Fibroblast of gingiva (primary cell): Measurements from ENCODE around the gene DYRK3.
A peak's percentile ranks its signal among the peaks of the same experiment; 100 is the strongest.
"Not testable (repeated sequence)": the region's sequence is repeated elsewhere in the genome, so short reads cannot be mapped to it uniquely, and the experiment has no call there.

Source experiments
- DNase-seq: peaks from one replicate; pipeline ENCODE4 v3.0.0-alpha.2; 2011; ENCODE audit warnings: low read depth

The DYRK3 gene

GRCh38 chr1:206631085-206631509, 4.2 kb upstream of the DYRK3 start:
- DNase-seq = peak; percentile 82

GRCh38 chr1:206633708-206634121, 1.6 kb upstream of the DYRK3 start:
- DNase-seq = peak; percentile 82

DNA sequence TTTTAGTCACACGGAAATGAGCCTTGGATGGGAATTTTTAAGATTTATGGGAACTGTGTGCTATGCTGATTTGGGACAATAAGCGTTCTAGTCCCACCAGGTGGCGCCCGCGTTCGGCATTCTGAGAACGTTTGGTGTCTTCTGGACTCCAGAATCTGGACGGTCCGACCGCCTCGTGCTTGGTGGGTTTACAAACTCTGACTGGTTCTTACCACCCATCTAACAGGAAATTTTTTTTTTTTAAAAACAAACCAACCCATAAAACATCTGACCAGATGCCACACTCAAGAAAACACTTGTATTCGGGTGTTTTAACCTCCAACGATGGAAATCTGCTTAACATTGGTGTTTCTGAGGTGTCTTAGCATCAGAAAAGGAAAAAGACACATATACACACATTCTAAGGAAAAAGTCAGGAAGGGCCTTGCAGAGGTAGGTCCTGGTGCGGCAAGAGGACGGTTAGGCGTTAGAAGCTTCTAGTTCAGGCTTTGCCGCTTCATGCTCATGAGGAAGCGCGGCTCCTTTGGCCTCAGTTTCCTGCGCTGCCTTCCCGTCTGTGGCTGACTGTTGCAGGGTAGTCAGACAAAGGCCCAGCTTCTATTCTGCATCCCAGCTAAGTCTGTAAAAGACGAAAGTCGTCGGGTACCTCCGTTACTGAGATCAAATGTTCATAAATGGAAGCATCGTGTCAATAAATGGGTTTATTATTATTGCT, 814 bp upstream of the DYRK3 start:
- peak; percentile 83 for DNase-seq

DNA sequence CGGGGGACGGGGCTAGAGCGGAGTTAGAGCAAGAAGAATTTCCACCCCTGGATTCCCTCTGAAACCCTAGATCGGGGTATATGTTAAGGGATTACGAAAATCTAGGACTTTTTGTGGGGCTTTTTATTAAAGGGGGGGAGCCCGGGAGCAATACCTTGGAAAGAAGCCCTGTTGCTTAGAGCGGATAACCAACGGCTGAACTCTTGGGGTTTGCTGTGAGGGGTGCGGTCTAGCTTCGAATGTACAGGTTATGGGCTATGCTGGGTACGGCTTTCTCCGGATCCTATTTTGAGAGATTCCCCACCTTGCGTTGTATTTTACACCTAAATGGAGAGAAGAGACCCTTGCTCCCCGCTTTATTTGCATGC, 626 bp downstream of the DYRK3 start:
- DNase-seq = no peak

- DNase-seq = no peak
Observed at GRCh38 chr1:206636671-206637070, 1.3 kb downstream of the DYRK3 start.

DNA sequence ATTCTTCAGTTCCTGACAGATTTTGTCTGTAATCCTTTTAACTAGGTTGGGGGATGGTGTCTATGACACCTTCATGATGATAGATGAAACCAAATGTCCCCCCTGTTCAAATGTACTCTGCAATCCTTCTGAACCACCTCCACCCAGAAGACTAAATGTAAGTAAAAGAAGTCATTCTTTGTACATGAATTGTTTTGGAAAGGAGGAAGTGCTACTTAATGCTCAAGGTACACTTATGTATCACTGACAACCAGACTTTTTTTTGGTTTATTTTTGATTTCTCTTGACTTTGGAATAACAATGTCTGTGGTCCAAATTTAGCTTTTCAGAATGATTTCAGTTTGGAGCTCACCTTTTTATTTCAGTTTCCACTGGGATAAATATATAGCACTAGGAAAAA, 2.3 kb downstream of the DYRK3 start:
- DNase-seq = no peak

DNA sequence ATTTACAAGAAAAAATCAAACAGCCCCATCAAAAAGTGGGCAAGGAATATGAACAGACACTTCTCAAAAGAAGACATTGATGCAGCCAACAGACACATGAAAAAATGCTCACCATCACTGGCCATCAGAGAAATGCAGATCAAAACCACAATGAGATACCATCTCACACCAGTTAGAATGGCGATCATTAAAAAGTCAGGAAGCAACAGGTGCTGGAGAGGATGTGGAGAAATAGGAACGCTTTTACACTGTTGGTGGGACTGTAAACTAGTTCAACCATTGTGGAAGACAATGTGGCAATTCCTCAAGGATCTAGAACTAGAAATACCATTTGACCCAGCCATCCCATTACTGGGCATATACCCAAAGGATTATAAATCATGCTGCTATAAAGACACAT, 6.7 kb downstream of the DYRK3 start:
- not testable (repeated sequence) for DNase-seq

- DNase-seq = no peak
Observed at GRCh38 chr1:206643118-206643698, 7.9 kb downstream of the DYRK3 start.

DNA sequence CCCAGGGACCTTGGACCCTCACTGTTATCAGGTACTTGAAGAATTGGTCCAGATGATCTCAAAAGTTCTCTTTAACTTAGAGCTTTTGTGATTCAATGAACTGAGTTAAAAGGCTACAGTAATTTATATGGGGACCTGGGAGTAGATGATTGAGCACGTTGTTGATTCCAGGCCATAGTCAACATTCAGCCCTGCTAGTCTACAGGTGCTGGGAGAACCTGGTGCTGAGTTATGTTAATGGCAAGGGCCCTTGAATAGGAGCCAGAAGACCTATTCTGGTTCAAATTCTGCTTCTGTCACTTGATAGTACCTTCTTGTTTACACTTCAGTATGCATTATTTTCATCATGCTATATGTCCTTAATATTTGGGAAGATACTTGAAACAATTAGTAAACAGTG, 11.2 kb downstream of the DYRK3 start:
- DNase-seq = no peak

- no peak for DNase-seq
Observed at GRCh38 chr1:206647224-206647623, 11.9 kb downstream of the DYRK3 start.

DNA sequence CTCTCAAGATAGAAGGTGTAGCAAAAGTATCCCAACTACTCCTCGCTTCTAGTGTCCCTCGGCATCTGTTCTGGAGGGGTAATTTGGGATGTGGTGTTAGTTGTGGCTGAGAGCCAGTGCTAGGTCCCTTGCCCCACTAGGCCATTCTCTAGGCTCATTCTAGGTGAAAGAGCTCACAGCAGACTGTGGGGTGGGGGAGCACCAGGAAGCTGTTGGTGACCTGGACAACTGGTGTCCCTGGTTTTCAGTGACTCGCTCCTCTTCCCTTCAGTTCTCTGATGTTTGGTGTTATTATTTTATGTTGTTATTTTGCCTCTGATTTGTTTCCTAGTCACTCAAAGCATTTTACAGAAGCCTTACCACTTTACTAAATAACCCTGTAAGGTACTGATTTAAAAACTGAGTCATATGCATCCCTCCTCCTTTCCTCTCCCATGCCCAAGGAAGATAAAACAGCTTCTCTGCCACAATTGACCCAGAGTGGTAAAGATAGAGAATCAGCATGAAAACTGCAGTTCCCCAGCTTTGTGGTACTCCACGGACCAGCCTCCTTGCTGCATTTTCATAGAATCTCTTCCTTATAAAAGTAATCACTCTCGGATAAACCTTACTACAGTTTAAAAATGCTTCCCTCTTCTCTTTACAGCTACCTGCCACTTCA, 14.1 kb downstream of the DYRK3 start:
- no peak for DNase-seq

DNA sequence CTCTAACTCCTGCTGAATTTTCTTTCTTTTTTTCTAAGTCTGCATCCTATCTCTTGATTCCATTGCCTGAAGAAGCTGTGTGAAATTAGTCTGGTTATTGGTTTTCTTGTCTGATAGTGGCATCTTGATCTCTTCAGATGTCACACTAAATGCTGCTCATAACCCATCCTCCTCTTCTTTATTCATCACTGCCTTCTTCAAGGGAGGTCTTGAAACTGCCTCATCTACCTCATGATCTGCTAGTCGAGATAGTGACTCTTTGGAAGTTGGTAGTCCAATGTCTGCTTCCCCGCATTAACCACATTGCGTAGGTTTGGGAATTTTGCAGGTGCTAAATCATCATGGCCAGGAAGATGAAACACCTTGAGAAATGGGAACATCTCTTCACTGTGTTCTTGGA, 15.7 kb downstream of the DYRK3 start:
- no peak for DNase-seq

- DNase-seq = no peak
Observed at GRCh38 chr1:206651958-206652890, 16.9 kb downstream of the DYRK3 start.

DNA sequence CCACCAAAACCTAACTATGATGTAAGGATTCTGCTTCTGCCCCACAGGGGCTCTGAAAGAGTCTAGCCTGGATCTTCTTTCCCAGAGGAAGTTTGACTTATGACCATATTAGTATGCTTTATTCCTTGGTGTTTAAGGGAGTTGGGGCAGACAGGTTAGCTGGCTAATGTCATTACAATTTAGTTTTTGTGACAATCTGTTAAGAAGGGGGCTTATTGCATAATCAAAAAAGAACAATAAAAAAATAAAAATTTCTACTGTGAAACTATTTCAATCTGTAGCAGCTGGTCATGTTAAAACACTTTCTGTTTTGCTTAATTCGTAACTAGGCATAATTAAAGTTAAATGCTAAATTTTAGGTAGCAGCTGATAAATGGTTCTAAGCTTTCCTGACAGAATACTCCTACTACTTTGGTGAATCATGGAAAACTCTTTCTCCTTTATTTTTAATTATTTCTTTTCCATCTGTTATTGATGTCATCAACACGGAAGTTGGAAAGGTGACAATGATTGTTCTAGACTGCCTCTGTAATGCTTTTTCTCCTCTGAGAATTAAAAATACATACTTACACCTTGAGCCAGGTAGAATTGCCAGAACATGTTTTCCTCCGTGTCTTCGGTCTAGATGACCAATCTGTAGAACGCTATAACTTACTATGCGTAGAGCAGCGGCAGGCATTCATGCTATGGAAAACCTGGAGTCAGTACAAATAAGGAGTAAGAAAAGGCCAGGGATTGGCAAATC, 18.6 kb downstream of the DYRK3 start:
- no peak for DNase-seq

GRCh38 chr1:206654828-206655227, 19.5 kb downstream of the DYRK3 start:
- no peak for DNase-seq

DNA sequence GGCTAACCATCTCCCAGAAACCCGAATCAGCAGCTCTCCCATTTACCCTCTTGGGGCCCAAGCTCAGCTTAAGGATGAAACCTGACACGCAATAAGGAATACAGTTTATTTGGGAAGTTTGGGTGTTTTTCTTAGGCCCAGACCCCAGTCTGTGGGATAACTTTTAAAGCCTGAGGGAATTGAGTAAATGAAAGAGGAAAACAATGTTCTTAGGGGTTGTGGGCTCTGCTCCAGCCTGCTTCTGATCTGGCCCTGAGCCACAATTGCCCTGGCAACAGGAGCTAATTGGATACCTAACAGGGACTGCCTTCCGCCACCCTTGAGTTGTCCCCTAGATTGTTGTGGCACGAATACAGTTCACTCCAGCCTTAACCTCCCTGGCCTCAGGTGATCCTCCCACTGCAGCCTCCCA, 20.1 kb downstream of the DYRK3 start:
- no peak for DNase-seq

- DNase-seq = no peak
Observed at GRCh38 chr1:206656936-206657335, 21.6 kb downstream of the DYRK3 start.

DNA sequence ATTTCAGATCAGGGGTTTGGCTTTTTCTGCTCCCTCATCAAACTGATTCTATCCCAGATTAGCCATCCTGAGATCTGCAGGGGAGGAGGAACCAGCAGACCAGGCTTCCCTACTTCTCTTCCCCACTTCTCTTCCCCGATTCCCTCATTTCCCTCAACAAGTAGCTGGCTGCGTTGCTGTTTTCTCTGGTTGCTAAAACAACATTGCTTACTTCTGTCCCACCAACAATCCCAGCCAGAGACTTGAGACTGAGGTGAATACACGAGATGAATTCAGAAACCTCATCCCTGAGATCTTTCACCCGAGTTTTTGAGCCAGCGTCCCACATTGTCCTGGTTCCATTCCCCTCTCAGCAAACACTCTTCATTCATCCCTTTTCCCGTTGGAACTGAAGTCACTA, 22.4 kb downstream of the DYRK3 start:
- no peak for DNase-seq

- no peak for DNase-seq
Observed at GRCh38 chr1:206658264-206658980, 23.1 kb downstream of the DYRK3 start.

DNA sequence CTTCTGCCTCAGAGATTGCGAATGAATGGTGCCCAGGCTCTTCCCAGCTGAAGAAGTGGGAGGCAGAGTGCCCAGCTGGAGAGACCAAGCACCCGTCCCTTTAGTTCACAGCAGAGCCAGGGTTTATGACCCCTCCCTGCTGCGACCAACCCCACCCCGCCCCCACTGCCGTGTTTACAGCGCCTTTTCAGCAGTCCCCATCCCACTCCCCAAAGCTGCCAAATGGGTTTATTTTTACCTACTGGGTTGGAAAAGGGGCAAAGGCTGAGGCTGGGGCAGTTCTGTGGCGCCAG, 23.6 kb downstream of the DYRK3 start:
- no peak for DNase-seq

DNA sequence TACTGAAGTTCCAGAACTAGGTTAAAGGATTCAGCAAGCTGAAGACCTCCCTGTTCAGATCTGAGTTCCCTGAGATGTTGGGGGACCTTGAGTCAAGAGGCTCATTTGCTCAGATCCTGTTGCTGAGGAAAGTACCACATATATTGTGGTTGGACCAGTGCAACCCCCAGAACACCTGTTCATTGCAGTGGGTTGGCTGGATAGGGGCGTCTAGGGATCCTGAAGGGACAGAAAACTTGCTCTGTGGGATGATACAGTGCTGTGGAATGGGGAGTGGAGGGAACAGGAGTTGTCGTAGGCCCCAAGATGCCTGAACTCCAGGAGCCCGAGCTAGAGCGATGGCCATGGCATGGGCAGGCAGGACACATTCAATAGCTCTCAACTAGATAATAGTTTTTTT, 24.8 kb downstream of the DYRK3 start:
- DNase-seq = no peak
